Measurements from ENCODE around the gene TIGIT. TPM values are rescaled to one million over a fixed set of nuclear protein-coding genes. Genes with fewer than 3 reads are reported as not detected.

TIGIT gene
- total RNA-seq, 1 experiment from 2014 or later, result not detected

DNA sequence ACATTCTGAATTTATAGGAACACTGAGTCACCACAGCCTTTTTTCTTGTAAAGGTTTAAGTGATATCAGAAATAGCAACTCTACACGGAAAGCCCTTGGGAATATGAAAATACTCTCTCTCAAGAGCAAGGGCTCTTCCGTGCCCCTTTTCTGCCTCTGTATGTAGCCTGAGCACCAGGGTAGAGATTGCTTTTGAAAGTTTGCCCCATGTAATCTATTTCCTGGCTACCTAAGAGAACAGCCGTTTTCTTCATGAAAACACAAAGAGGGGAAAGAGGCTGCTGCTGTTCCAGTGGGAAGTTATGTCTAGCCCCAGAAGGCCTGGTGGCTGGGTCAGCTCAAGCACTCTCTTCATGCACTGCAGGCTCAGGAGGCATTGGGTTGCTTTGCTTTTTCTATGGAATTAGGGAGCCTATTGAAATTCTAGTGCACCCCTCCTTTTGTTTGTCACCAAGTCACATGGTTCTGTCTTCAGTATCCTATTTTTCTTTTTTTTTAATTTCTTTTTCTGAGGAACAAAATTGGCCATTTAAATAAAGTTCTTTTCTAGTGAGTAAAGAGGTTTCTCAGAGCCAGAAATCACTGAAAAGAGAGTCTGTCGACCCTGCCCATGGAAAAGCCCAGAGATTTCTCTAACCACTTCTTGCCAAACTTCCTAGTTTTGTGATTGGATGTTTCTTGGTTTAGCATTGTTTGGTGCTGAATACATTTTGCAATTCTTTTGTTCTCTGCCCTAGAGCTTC is 39.5 kb downstream of the TIGIT start:
- no peak for DNase-seq (ENCODE audit: low spot score)
- no TSS peak for BruUV-seq (replicated peaks)
- intact Hi-C loops (cut with micrococcal nuclease; ENCODE audit: unreplicated experiment), result no loop called here
- no peak overlapping the region for H3K4me3 ChIP-seq (ENCODE audit: low read depth, low read length, poor library complexity, severe bottlenecking)
- CTCF ChIA-PET, result no interaction called here
- H3K4me1 ChIP-seq (ENCODE audit: insufficient read depth, low read length, poor library complexity, severe bottlenecking), result no peaks in the 10 kb centered on the region
- no peaks in the 10 kb centered on the region for H3K27me3 ChIP-seq (replicated peaks; ENCODE audit: insufficient read depth, low read depth, low read length, poor library complexity)
- no peaks in the 10 kb centered on the region for H3K9me3 ChIP-seq (ENCODE audit: low read depth, low read length, poor library complexity, severe bottlenecking)
- no peaks in the 10 kb centered on the region for H3K36me3 ChIP-seq (ENCODE audit: insufficient read depth, low read length, poor library complexity, severe bottlenecking)
- POLR2A ChIA-PET (ENCODE audit: low non-redundant PET), result no interaction called here
- no peak overlapping the region for H3K27ac ChIP-seq (ENCODE audit: low read depth, low read length, poor library complexity, severe bottlenecking)
- TF ChIP-seq, protein P1, sequence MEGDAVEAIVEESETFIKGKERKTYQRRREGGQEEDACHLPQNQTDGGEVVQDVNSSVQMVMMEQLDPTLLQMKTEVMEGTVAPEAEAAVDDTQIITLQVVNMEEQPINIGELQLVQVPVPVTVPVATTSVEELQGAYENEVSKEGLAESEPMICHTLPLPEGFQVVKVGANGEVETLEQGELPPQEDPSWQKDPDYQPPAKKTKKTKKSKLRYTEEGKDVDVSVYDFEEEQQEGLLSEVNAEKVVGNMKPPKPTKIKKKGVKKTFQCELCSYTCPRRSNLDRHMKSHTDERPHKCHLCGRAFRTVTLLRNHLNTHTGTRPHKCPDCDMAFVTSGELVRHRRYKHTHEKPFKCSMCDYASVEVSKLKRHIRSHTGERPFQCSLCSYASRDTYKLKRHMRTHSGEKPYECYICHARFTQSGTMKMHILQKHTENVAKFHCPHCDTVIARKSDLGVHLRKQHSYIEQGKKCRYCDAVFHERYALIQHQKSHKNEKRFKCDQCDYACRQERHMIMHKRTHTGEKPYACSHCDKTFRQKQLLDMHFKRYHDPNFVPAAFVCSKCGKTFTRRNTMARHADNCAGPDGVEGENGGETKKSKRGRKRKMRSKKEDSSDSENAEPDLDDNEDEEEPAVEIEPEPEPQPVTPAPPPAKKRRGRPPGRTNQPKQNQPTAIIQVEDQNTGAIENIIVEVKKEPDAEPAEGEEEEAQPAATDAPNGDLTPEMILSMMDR (conservative IDR thresholded peaks at IDR 0.05; ENCODE audit: low read depth, low read length), result no peak
- no peak for TF ChIP-seq EZH2 (IDR thresholded peaks at IDR 0.05; ENCODE audit: borderline replicate concordance, low read depth, low read length, poor library complexity, severe bottlenecking)

DNA sequence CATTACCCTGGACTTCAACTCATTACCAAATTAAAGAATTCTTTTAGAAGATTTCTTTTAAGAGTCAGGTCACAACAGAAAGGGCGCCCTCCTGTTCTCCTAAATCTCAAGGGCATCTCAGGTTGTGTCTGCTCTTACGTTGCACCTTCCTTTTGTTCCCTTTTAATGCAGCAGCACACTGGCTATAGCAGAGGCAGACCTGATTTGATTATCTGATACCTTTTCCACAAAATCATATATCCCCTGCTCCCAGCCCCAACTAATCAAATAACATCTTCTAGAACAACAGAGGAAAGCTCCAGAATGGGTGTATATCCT is 40.1 kb downstream of the TIGIT start:
- CTCF ChIA-PET, result interaction anchor here (1.1 kb wide), 1 partner anchor 22 kb away, joined by 3 read pairs; no protein-coding TSS in a partner anchor

GRCh38 chr3:114336122-114336697 is 42.4 kb downstream of the TIGIT start:
- Histone ChIP-seq H3K9me3 (ENCODE audit: low read depth, low read length, poor library complexity, severe bottlenecking) (no peaks in the 10 kb centered on the region), H3K4me1 (ENCODE audit: insufficient read depth, low read length, poor library complexity, severe bottlenecking) (no peaks in the 10 kb centered on the region), H3K36me3 (ENCODE audit: insufficient read depth, low read length, poor library complexity, severe bottlenecking) (no peaks in the 10 kb centered on the region), H3K4me3 (ENCODE audit: low read depth, low read length, poor library complexity, severe bottlenecking) (no peak overlapping the region), H3K27me3 (replicated peaks; ENCODE audit: insufficient read depth, low read depth, low read length, poor library complexity) (no peaks in the 10 kb centered on the region), H3K27ac (ENCODE audit: low read depth, low read length, poor library complexity, severe bottlenecking) (no peak overlapping the region)
- BruUV-seq (replicated peaks), result no TSS peak
- TF ChIP-seq, protein P1 (conservative IDR thresholded peaks at IDR 0.05; ENCODE audit: low read depth, low read length), result peak; percentile 63
- no peak for TF ChIP-seq EZH2 (IDR thresholded peaks at IDR 0.05; ENCODE audit: borderline replicate concordance, low read depth, low read length, poor library complexity, severe bottlenecking)
- ChIA-PET POLR2A (ENCODE audit: low non-redundant PET) (no interaction called here), CTCF (no interaction called here)
- intact Hi-C loops (cut with micrococcal nuclease; ENCODE audit: unreplicated experiment), result no loop called here
- DNase-seq (ENCODE audit: low spot score), result no peak

More for the DNA sequence above, 40.1 kb downstream of the TIGIT start:
- BruUV-seq (replicated peaks), result no TSS peak
- Histone ChIP-seq H3K9me3 (ENCODE audit: low read depth, low read length, poor library complexity, severe bottlenecking) (no peaks in the 10 kb centered on the region), H3K4me1 (ENCODE audit: insufficient read depth, low read length, poor library complexity, severe bottlenecking) (no peaks in the 10 kb centered on the region), H3K36me3 (ENCODE audit: insufficient read depth, low read length, poor library complexity, severe bottlenecking) (no peaks in the 10 kb centered on the region), H3K27ac (ENCODE audit: low read depth, low read length, poor library complexity, severe bottlenecking) (no peak overlapping the region), H3K4me3 (ENCODE audit: low read depth, low read length, poor library complexity, severe bottlenecking) (no peak overlapping the region), H3K27me3 (replicated peaks; ENCODE audit: insufficient read depth, low read depth, low read length, poor library complexity) (no peaks in the 10 kb centered on the region)
- POLR2A ChIA-PET (ENCODE audit: low non-redundant PET), result no interaction called here
- no peak for TF ChIP-seq EZH2 (IDR thresholded peaks at IDR 0.05; ENCODE audit: borderline replicate concordance, low read depth, low read length, poor library complexity, severe bottlenecking)
- TF ChIP-seq, protein P1 (conservative IDR thresholded peaks at IDR 0.05; ENCODE audit: low read depth, low read length), result no peak
- DNase-seq (ENCODE audit: low spot score), result no peak
- intact Hi-C loops (cut with micrococcal nuclease; ENCODE audit: unreplicated experiment), result no loop called here

Data from A673 (cell line).